HTR-8/SVneo (cell line): Measurements from ENCODE around the gene ZNF800.
"Not testable (repeated sequence)": the region's sequence is repeated elsewhere in the genome, so short reads cannot be mapped to it uniquely, and the experiment has no call there.

ENCODE experiments used
- DNase-seq: peaks from one replicate; pipeline ENCODE4 v3.0.0; 2011; ENCODE audit warnings: low spot score, mixed read lengths; ENCODE audit not compliant: insufficient read length
- FAIRE-seq: peaks from 2 replicates; lab custom pipeline; 2011; peaks lifted over from hg19 to GRCh38; lab: Jason Lieb, UNC

The ZNF800 gene

GRCh38 chr7:127392566-127393367 lies at the start of gene ZNF800:
Gene ZNF800, minus strand, starts transcription at chr7:127392708. Its CDS starts 1,151 bp downstream, at chr7:127391557.
- FAIRE-seq (no peak), DNase-seq (peak; percentile 88)

DNA sequence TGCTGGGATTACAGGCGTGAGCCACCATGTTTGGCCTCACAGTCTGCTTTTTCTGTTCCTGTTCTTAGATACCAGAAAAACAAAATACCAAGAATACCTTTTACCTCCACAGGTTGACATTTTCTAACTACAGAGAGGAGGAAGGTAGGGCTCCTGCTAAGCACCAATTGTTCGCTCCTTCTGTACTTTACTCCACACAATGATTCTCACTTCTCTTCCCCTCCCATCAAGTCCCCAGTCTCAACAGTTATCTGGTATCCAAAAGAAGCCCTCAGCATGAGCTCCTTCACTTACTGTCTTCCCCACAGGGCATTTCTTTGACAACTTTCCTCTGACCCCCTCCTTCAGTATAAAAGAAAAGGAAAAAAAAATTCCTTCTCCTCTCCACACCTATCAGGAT lies 47.7 kb upstream of the ZNF800 start:
- FAIRE-seq, result no peak
- no peak for DNase-seq

GRCh38 chr7:127438836-127439235 lies 46.3 kb upstream of the ZNF800 start:
- no peak for FAIRE-seq
- DNase-seq, result no peak

GRCh38 chr7:127437837-127438236 lies 45.3 kb upstream of the ZNF800 start:
- no peak for FAIRE-seq

DNA sequence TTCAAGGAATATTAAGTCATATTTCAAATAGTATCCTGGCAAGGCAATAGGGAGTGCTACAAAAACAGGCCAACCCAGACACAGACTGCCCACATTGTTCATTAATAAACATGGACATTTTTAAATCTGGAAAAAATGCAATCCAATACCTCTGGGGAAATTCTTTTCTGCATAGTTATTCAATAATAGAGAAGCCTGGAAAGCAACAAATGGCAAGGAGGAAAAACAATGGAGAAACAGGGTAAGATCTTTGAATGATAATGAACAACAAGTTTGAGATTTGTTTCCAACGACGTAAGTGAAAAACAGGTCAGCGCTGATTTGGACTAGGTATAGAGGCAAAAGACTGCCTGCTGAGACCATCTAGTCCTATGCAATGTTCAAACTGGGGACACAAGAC lies 44.7 kb upstream of the ZNF800 start:
- no peak for DNase-seq
- no peak for FAIRE-seq

More at GRCh38 chr7:127437837-127438236, 45.3 kb upstream of the ZNF800 start:
- DNase-seq, result peak; percentile 57

DNA sequence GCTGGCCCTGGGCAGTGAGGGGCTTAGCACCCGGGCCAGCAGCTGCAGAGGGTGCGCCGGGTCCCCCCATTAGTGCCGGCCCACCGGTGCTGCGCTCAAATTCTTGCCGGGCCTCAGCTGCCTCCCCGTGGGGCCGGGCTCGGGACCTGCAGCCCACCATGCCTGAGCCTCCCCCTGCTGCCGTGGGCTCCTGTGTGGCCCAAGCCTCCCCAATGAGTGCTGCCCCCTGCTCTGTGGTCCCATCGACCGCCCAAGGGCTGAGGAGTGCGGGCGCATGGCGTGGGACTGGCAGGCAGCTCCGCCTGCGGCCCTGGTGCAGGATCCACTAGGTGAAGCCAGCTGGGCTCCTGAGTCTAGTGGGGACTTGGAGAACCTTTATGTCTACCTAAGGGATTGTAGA lies 36.8 kb upstream of the ZNF800 start:
- FAIRE-seq, DNase-seq: not testable (repeated sequence)

- no peak for FAIRE-seq
- no peak for DNase-seq
Observed at GRCh38 chr7:127419196-127419595, 26.7 kb upstream of the ZNF800 start.

DNA sequence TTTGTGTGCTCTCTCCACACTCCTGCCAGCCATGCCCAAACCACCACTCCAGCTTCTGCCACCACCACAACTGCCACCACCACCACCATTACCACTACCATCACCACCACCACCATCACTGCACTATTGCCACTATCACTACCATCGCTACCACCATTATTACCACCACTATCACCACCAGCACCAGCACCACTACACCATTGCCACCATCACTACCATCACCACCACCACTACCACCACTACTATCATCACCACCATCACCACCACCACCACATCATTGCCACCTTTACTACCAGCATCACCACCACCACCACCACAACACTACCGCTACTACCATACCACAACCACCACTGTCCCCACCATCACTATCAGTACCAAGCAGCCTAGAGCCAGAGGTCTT lies 26.0 kb upstream of the ZNF800 start:
- no peak for DNase-seq
- no peak for FAIRE-seq

DNA sequence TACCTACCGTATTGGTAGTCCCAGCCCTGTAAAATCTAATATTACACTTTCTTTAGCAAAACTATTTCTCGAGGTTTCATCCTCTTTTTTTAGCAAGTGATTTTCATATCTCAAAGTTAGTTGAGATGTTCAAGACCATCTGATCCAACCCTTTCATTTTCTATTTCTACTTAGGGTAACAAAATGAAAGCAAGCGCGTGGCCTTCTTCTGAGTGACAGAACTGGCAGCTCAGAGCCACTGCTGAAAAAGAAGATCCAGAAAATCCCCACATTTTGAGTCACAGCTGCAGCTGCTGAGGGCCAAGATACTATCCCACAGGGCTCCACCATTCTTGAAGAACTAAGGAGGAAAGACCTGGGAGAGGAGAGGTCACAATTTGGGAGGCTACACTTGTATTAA lies 24.8 kb upstream of the ZNF800 start:
- DNase-seq, result no peak
- no peak for FAIRE-seq

DNA sequence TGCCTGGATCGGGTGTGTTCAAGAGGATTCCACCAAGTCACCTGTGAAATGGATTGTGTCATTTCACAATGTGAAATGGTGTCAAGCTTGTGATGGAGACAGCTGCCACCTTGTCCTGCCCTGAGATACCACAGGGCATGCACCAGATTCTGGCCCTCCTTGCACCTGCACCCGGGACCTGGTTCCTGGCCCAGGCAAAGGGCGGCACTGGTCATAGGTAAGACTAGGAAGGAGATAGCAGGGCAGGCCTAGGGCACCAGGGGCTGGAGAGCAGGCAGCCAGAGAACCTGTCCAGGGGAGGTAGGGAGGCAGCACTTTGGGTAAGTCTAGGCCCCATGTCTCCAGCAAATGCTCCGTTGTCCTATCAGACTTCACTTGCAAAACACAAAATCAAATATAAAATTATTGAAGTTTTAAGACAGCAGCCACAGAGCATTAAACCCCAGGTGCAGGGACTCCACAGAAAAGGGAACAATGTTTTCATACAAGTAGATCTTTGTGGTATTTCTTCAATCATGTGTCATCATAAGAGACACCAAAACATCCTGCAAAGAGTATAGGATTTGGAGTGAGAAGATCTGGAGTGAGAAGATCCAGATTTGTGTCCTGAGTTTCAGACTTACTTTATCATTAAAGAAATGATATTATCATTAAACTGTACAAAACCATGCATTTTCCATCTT lies 22.7 kb upstream of the ZNF800 start:
- FAIRE-seq (no peak), DNase-seq (no peak)

DNA sequence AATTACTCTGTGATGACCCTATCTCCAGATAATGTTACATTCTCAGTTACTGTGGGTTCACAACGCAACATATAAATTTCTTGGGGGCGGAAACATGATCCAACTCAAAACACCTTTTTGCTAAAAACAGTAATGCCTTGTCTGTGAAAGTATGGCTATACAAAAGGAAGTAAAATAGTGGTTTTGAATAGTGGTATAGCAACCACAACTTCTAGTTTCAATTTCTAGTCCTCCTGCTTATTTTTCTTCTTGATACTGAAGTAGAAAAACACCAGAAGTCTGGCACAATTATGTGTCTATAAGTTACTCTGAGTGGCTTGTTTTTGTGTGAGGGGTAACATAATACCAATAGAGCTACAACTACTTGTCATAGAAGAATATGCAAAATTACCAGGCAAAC lies 21.5 kb upstream of the ZNF800 start:
- DNase-seq (no peak), FAIRE-seq (no peak)

GRCh38 chr7:127413326-127413725 lies 20.8 kb upstream of the ZNF800 start:
- DNase-seq (no peak), FAIRE-seq (no peak)

DNA sequence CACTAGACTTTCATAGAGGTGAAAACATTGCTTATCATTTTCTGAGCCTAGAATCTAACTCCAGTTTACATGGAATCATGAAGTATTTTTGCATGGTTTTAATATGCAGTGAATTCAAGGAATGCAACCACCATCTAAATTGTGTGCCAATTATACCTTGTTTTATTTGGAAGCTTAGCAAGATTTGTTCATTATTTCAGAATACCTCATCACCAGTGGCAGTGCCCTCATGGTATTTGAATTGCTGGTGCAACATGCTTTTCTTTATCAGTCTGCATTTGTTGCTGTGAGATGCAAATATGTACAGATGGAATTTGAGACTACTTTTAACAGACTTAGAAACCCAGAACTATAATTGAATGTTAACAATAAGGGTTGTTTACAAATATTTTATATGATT lies 18.7 kb upstream of the ZNF800 start:
- DNase-seq (no peak), FAIRE-seq (no peak)

DNA sequence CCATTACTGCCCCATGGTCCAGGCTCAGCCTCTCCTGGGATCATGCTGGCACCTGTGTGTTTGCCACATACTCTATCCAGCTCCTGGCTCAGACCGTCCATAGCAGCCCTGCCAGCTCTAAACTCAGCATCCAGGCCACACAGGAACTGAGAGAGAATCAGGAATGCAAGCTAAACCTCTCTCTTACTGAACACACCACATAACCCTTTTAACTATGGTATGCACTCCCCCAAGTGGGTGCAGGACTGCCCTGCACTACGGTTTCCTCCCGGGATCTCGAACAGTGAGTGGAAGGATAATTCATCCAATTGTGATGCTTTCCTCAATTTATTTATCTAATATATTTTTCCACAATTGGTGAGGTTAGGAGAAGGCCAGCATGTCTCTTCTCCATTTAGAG lies 17.1 kb upstream of the ZNF800 start:
- FAIRE-seq (no peak), DNase-seq (no peak)

DNA sequence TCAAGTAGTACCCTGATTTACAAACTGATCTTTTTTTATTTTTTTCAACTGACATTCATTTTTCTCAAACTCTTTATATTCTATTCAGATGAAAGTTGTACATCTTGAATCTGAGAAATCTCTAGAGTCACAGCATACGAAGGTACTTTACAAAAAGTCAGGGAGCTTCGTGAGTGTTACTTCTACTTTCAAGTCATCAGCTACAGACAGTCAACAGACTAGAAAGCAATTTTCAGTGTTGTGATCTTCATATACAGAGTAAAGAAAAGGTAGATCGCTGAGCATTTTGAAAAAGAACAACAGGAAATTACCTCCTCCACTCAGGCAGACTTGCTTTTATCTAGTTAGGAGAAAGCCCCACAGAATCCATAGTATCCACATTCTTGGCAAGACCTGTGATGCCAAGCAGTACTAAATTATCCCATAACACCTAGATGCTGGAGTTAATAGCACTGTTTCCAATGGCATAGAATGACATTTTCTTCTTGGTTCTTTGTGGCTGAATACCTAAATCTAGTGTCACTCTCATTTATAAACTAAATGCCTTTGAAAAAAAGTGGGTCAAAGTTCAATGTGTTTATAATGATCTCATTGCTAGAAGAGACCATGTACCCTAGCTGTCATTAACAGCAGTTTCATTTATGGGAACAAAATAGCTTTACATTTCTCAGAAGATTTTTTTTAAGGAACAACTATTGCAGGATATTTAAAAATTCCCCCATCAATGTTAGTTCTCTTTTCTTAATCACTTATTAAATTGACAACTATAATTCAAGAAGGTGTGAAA lies 12.0 kb upstream of the ZNF800 start:
- FAIRE-seq (no peak), DNase-seq (no peak)

- DNase-seq, result no peak
- FAIRE-seq, result no peak
Observed at GRCh38 chr7:127396184-127396583, 3.7 kb upstream of the ZNF800 start.

DNA sequence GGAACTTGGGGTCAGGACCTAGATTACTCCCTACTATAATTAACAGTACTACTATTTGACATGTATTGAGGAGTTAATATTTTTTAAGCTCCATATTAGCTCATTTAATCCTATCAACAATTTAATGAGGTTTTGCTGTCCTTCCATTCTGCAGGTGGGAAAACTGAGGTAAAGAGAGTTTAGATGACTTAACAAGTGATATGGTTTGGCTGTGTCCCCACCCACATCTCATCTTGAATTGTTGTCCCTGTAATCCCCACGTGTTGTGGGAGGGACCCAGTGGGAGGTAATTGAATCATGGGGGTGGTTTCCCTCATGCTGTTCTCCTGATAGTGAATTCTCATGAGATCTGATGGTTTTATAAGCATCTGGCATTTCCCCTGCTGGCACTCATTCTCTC lies 2.6 kb upstream of the ZNF800 start:
- not testable (repeated sequence) for FAIRE-seq, DNase-seq

GRCh38 chr7:127393368-127394058 lies 1.0 kb upstream of the ZNF800 start:
- FAIRE-seq (no peak), DNase-seq (no peak)

DNA sequence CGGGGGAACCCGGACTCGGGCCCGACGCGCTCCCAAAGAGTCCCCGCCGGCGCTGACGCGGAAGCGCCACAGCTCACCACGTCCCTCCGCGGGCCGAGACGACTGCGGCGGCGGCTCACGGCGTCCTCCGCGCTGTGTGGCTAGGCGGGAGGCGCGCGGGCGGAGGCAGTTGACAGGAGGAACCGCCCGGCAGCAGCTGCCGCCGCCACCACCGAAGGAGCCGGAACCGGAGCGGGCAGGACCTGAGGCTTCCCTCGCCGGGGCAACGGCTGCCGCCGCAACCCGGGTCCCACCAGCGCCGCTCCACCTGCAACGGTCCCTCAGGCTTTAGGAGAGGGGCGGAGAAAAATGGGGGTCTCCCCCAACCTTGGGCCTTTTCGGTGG lies 334 bp downstream of the ZNF800 start:
- DNase-seq (no peak), FAIRE-seq (no peak)

- DNase-seq (no peak), FAIRE-seq (no peak)
Observed at GRCh38 chr7:127391591-127392181, 822 bp downstream of the ZNF800 start.
